22Rv1 (cell line): ENCODE data around the gene MRAS.

Source experiments
- H3K27ac ChIP-seq: fragments of 450-650 bp; 2 replicates; pipeline ENCODE4 v1.5.1; 2017
- ZFX ChIP-seq: fragments of 450-650 bp; IDR thresholded peaks from 2 replicates; pipeline ENCODE4 v1.6.1; 2017; ENCODE audit warnings: antibody characterized with exemption, borderline replicate concordance
- TF ChIP-seq, protein P1 (sequence below): fragments of 450-650 bp; IDR thresholded peaks from 2 replicates; pipeline ENCODE4 v1.5.1; 2017; ENCODE audit warnings: mild to moderate bottlenecking

MRAS gene

GRCh38 chr3:138369151-138369900 is 20.9 kb downstream of the MRAS start:
- no peak overlapping the region for H3K27ac ChIP-seq
- TF ChIP-seq, protein P1, sequence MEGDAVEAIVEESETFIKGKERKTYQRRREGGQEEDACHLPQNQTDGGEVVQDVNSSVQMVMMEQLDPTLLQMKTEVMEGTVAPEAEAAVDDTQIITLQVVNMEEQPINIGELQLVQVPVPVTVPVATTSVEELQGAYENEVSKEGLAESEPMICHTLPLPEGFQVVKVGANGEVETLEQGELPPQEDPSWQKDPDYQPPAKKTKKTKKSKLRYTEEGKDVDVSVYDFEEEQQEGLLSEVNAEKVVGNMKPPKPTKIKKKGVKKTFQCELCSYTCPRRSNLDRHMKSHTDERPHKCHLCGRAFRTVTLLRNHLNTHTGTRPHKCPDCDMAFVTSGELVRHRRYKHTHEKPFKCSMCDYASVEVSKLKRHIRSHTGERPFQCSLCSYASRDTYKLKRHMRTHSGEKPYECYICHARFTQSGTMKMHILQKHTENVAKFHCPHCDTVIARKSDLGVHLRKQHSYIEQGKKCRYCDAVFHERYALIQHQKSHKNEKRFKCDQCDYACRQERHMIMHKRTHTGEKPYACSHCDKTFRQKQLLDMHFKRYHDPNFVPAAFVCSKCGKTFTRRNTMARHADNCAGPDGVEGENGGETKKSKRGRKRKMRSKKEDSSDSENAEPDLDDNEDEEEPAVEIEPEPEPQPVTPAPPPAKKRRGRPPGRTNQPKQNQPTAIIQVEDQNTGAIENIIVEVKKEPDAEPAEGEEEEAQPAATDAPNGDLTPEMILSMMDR, result no peak
- TF ChIP-seq ZFX, result no peak

DNA sequence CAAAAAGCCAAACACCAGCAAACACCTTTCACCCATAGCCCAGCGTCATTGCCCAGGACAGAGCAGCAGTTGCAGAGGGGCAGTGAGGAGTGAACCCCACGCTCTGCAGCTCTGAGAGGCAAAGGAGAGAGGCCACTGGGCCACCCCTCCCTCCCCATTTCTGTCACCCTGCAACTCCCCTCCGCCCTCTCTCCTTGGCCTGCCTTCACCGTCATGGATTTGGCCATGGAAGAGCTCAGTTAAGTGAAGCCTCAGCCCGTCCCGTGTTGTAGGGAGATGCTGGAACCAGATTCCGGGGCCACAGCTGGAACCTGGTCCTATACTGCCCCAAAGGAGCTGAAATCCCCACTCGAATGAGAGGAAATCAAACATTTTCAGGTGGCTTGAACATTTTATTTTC is 21.9 kb downstream of the MRAS start:
- no peak overlapping the region for H3K27ac ChIP-seq
- no peak for TF ChIP-seq ZFX
- TF ChIP-seq, protein P1, result no peak

DNA sequence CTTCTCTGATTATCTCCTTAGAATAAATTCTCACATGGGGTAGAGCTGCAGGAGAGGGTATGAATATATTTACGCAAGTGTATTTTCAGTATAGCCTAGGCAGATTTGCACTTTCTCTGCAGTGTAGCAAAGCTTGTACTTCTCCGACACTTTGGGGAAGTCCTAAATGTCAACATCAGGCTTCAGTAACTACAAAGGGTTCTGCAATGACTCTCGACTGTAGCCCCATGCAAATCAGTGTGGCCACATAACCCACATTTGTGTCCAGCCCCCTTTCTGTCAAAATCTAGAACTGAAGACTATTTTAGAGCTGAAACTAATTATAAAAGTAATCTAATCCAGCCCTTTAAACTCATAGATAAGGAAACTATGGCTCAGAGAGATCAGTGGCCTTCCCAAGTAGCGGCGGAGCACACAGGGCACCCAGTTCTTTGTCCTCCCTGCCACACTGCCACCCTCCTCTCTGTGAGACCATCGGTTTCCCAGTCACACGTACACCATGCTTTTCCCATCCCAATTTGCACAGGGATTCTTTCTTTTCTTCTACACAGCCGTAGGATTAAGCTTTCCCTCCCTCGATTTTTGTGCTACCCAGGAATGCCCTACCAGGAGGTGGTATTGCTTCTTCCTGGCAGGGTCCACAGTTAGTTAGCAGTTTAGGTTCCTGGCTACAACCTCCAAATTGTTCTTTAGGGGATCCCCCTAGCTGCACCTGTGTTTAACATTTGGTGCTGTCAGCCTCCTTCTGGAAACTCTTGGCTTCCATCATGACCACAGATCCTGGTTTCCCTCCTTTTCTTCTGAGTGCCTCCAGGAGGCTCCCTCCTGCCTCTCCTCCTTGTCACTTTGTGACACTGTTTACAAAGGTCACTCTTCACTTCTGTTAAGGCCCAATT is 22.9 kb downstream of the MRAS start:
- no peak for TF ChIP-seq ZFX
- TF ChIP-seq, protein P1, result no peak
- no peak overlapping the region for H3K27ac ChIP-seq

DNA sequence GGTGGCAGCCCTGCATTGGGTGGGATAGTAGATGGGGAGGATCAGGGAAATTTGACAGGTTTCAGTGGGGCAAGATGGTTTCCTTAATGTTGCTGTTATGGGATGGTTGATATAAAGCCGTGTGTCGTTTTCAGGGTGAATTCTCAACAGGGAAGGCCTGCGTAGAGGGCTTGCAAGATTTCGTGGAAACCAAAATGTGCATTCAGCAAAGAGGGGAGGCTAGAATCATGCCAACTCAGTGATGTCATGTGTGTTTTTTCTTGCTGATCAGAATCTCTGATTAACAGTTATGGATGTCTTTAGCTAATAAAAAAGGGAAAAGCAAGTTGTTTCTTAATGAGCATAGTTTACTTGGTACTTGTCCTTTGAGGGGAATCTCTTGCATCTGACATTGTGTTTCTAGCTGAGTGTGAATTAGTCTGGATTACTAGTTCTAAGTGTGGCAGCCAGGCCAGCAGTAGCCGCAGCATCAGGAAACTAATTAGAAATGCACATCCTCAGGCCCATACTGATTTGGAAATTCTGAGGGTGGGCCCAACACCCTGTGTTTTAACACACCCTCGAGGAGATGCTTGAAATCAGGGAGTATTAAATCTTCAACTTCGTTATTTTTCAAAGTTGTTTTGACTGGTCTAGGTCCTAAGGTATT is 24.8 kb downstream of the MRAS start:
- no peak overlapping the region for H3K27ac ChIP-seq
- TF ChIP-seq, protein P1, result no peak
- TF ChIP-seq ZFX, result no peak

- TF ChIP-seq, protein P1, result no peak
- TF ChIP-seq ZFX, result no peak
Observed at GRCh38 chr3:138373736-138374094, 25.3 kb downstream of the MRAS start.

DNA sequence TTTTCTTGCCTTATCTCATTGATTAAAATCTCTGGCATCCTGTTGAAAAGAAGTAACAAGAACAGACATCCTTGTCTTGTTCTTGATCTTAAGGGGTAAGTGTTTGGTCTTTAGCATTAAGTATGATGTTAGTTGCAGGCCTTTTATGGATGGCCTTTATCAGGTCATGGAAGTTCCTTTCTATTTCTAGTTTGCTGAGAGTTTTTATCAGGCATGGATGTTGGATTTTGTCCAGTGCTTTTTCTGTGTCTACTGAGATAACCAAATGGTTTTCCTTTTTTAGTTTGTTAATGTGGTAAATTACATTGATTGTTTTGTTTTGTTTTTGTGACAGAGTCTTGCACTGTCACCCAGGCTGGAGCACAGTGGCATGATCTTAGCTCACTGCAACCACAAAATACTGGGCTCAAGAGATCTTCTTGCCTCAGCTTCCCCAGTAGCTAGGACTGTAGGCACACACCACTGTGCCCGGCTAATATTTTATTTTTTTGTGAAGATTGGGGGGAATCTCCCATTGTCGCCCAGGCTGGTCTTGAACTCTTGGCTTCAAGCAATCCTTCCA is 26.3 kb downstream of the MRAS start:
- TF ChIP-seq, protein P1, result no peak
- TF ChIP-seq ZFX, result no peak
- no peak overlapping the region for H3K27ac ChIP-seq

More at GRCh38 chr3:138373736-138374094, 25.3 kb downstream of the MRAS start:
- H3K27ac ChIP-seq, result no peak overlapping the region
